ENCODE measurements around the gene QRICH1. TPM values are rescaled to one million over a fixed set of nuclear protein-coding genes. Genes with fewer than 3 reads are reported as not detected.

QRICH1 gene
- total and polyA plus RNA-seq, 2 donors (not counting 3 experiments of a cell fraction or from before 2014, with no cell fraction given): 89.7 to 116 TPM

GRCh38 chr3:49123687-49124086, 29.8 kb upstream of the QRICH1 start:
- dilution Hi-C loops (cut with MboI; ENCODE audit: extremely low pct_ligation_motif_present, low sequenced_read_pairs): no loop called here
- H3K36me3 ChIP-seq (ENCODE audit: control insufficient read depth in 2 of 2, extremely low read depth in 1 of 2, insufficient read depth in 2 of 2, low read length in 2 of 2): peaks cover 5 to 60% of the 10 kb centered on the region in 2 experiments

More at GRCh38 chr3:49123687-49124086, 29.8 kb upstream of the QRICH1 start:
- Histone ChIP-seq H3K4me1 (ENCODE audit: control insufficient read depth, extremely low read depth, insufficient read depth, low read length) (peaks cover 12% of the 10 kb centered on the region), H3K9me1 (replicated peaks; ENCODE audit: control insufficient read depth, extremely low read depth, insufficient read depth, low read length) (no peaks in the 10 kb centered on the region), H2AFZ (ENCODE audit: low read depth, low read length) (no peak overlapping the region), H3K27me3 (ENCODE audit: control insufficient read depth in 2 of 2, insufficient read depth in 2 of 2, low read length in 2 of 2) (no peaks in the 10 kb centered on the region), H3K9ac (replicated peaks; ENCODE audit: extremely low read depth, insufficient read depth, low read length) (no peak overlapping the region), H4K20me1 (replicated peaks; ENCODE audit: control insufficient read depth, extremely low read depth, insufficient read depth, low read length) (no peaks in the 10 kb centered on the region), H3K9me3 (replicated peaks; ENCODE audit: control insufficient read depth, insufficient read depth, low read length) (no peaks in the 10 kb centered on the region), H3K4me2 (ENCODE audit: insufficient read depth, low read length) (no peak overlapping the region), H3K79me2 (ENCODE audit: control insufficient read depth, insufficient read depth, low read length) (peaks cover 14% of the 10 kb centered on the region), H3K4me3 (replicated peaks in 1 of 3; ENCODE audit: insufficient read depth in 1 of 3, low read depth in 1 of 3, low read length in 3 of 3) (no peak overlapping the region), H3K27ac (ENCODE audit: insufficient read depth, low read depth, low read length) (no peak overlapping the region)
- intact Hi-C loops (cut with micrococcal nuclease): no loop called here
- DNase-seq (ENCODE audit: low read depth, low spot score) (no peak), FAIRE-seq (no peak)
- no TSS peak for BruUV-seq (replicated peaks)
- TF ChIP-seq FOS (IDR thresholded peaks at IDR 0.05; ENCODE audit: borderline replicate concordance, insufficient read depth, low read length) (no peak), MYC (IDR thresholded peaks at IDR 0.05; ENCODE audit: low read depth, low read length) (no peak), POLR2AphosphoS5 (IDR thresholded peaks at IDR 0.05; ENCODE audit: insufficient read depth, low read depth, low read length) (no peak), MAX (IDR thresholded peaks at IDR 0.05; ENCODE audit: insufficient read depth, insufficient read length) (no peak), JUN (IDR thresholded peaks at IDR 0.05; ENCODE audit: borderline replicate concordance, insufficient read depth, insufficient read length, low read depth) (no peak), GATA2 (IDR thresholded peaks at IDR 0.05; ENCODE audit: insufficient read depth, insufficient read length, low read depth, low read length) (no peak), EZH2 (IDR thresholded peaks at IDR 0.05; ENCODE audit: borderline replicate concordance, low read depth, low read length, severe bottlenecking) (no peak), POLR2A (IDR thresholded peaks at IDR 0.05; ENCODE audit: low read depth, low read length) (no peak)
- TF ChIP-seq, protein P1, sequence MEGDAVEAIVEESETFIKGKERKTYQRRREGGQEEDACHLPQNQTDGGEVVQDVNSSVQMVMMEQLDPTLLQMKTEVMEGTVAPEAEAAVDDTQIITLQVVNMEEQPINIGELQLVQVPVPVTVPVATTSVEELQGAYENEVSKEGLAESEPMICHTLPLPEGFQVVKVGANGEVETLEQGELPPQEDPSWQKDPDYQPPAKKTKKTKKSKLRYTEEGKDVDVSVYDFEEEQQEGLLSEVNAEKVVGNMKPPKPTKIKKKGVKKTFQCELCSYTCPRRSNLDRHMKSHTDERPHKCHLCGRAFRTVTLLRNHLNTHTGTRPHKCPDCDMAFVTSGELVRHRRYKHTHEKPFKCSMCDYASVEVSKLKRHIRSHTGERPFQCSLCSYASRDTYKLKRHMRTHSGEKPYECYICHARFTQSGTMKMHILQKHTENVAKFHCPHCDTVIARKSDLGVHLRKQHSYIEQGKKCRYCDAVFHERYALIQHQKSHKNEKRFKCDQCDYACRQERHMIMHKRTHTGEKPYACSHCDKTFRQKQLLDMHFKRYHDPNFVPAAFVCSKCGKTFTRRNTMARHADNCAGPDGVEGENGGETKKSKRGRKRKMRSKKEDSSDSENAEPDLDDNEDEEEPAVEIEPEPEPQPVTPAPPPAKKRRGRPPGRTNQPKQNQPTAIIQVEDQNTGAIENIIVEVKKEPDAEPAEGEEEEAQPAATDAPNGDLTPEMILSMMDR (IDR thresholded peaks at IDR 0.05; ENCODE audit: extremely low read depth in 1 of 2, insufficient read depth in 1 of 2, low read depth in 1 of 2, low read length in 2 of 2): no peak
- POLR2A ChIA-PET: no interaction called here
- CTCF ChIA-PET: no interaction called here
